Measurements from ENCODE around the gene TBX15.

DNA sequence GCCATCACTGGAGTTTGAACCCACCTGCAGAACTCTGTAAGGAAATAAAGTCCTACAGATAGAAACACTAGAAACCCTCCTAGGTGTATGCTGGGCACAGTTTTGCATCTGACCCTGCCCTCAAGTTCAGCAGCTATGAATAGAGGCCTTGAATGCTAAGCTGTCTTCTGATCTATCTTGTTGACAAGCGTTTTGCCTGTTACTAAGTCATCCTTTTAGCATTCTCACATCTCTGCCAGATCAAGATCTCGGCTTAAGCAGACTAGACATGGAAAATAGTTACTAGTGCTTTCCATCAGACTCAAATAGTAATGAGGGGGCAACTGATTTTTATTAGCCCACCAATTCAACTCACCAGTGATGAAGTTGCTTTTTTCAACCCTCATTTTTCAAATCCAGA is 10.5 kb downstream of the TBX15 start:
- TF ChIP-seq EZH2 (IDR thresholded peaks at IDR 0.05) (no peak), POLR2AphosphoS5 (IDR thresholded peaks at IDR 0.05; ENCODE audit: borderline replicate concordance, low read depth, low read length) (no peak), FOXP2 (optimal IDR thresholded peaks at IDR 0.05; ENCODE audit: control extremely low read depth, extremely low read length, insufficient read depth) (no peak)
